GDM1 (cell line): ENCODE measurements around the gene C5.

ENCODE experiments used
- DNase-seq: peaks from one replicate; lab custom pipeline; 2025; lab: John Stamatoyannopoulos, UW

The C5 gene

GRCh38 chr9:120924698-120925534 is 125.2 kb downstream of the C5 start:
- no peak for DNase-seq

GRCh38 chr9:120923620-120924328 is 126.3 kb downstream of the C5 start:
- no peak for DNase-seq

GRCh38 chr9:120922404-120923195 is 127.5 kb downstream of the C5 start:
- no peak for DNase-seq

- no peak for DNase-seq
Observed at GRCh38 chr9:120921661-120922181, 128.4 kb downstream of the C5 start.

GRCh38 chr9:120920806-120921178 is 129.3 kb downstream of the C5 start:
- DNase-seq, result no peak

GRCh38 chr9:120919843-120920805 is 130.0 kb downstream of the C5 start:
- DNase-seq, result no peak

- DNase-seq, result no peak
Observed at GRCh38 chr9:120918931-120919842, 130.9 kb downstream of the C5 start.

- DNase-seq, result no peak
Observed at GRCh38 chr9:120917929-120918762, 131.9 kb downstream of the C5 start.

- no peak for DNase-seq
Observed at GRCh38 chr9:120916991-120917880, 132.8 kb downstream of the C5 start.

GRCh38 chr9:120916588-120916987 is 133.5 kb downstream of the C5 start:
- DNase-seq, result no peak

GRCh38 chr9:120915854-120916470 is 134.1 kb downstream of the C5 start:
- no peak for DNase-seq

- DNase-seq, result no peak
Observed at GRCh38 chr9:120914953-120915352, 135.1 kb downstream of the C5 start.

- DNase-seq, result no peak
Observed at GRCh38 chr9:120914396-120914795, 135.7 kb downstream of the C5 start.

GRCh38 chr9:120913647-120914264 is 136.3 kb downstream of the C5 start:
- no peak for DNase-seq

- DNase-seq, result no peak
Observed at GRCh38 chr9:120912958-120913646, 137.0 kb downstream of the C5 start.

GRCh38 chr9:120911295-120911837 is 138.7 kb downstream of the C5 start:
- no peak for DNase-seq
